OCI-LY7 (cell line): ENCODE results near the gene ZNF467. TPM values are rescaled to one million over a fixed set of nuclear protein-coding genes. Genes with fewer than 3 reads are reported as not detected.

Experiments
- BruUV-seq: library from RNA; stranded (reverse); fragments of 400-500 nt; replicated peaks from 2 replicates; lab custom pipeline; 2021; lab: Mats Ljungman, UMichigan
- CTCF ChIA-PET: fragments of 300-600 bp; sonication (Branson Sonifier 250); formaldehyde crosslinking; loops from one replicate; lab custom pipeline; 2022; ENCODE audit warnings: antibody characterized with exemption; ENCODE audit not compliant: unreplicated experiment; lab: Charles Lee
- POLR2A ChIA-PET: fragments of 300-600 bp; sonication (Branson Sonifier 250); formaldehyde crosslinking; loops from one replicate; lab custom pipeline; 2022; ENCODE audit warnings: antibody characterized with exemption; lab: Charles Lee
- DNase-seq: peaks from one replicate; pipeline ENCODE4 v3.0.0-alpha.2; 2015; ENCODE audit warnings: low spot score
- H2AFZ ChIP-seq: fragments of 200-600 bp; sonication (generic), shearing (Covaris generic); 2 replicates; pipeline ENCODE4 v1.6.1; 2014; ENCODE audit warnings: mild to moderate bottlenecking, antibody characterized with exemption, low read length, moderate library complexity
- H3K27ac ChIP-seq: fragments of 200-600 bp; sonication (generic); 2 replicates; pipeline ENCODE4 v1.5.1; 2014; ENCODE audit warnings: mixed run types, low read depth, mild to moderate bottlenecking, moderate library complexity, low read length, inconsistent platforms; ENCODE audit not compliant: poor library complexity, severe bottlenecking
- H3K36me3 ChIP-seq: fragments of 200-600 bp; sonication (generic); 2 replicates; pipeline ENCODE4 v1.6.1; 2014; ENCODE audit warnings: mild to moderate bottlenecking, antibody characterized with exemption, low read length, moderate library complexity, mixed read lengths; ENCODE audit not compliant: insufficient read depth
- H3K4me1 ChIP-seq: fragments of 200-600 bp; sonication (generic); 2 replicates; pipeline ENCODE4 v1.5.1; 2014; ENCODE audit warnings: mild to moderate bottlenecking, low read length; ENCODE audit not compliant: insufficient read depth, poor library complexity, severe bottlenecking
- H3K4me2 ChIP-seq: fragments of 200-600 bp; sonication (generic); 2 replicates; pipeline ENCODE4 v1.6.1; 2014; ENCODE audit warnings: mild to moderate bottlenecking, low read length
- H3K4me3 ChIP-seq: fragments of 200-600 bp; sonication (generic); 2 replicates; pipeline ENCODE4 v1.5.1; 2014; ENCODE audit warnings: mild to moderate bottlenecking, low read depth, low read length; ENCODE audit not compliant: poor library complexity, severe bottlenecking
- H3K79me2 ChIP-seq: fragments of 200-600 bp; sonication (generic); 2 replicates; pipeline ENCODE4 v1.6.1; 2016; ENCODE audit warnings: low read depth, mild to moderate bottlenecking, low read length, moderate library complexity, mixed read lengths; ENCODE audit not compliant: insufficient read depth
- H3K9me2 ChIP-seq: fragments of 200-600 bp; sonication (generic); 2 replicates; pipeline ENCODE4 v1.6.1; 2016; ENCODE audit warnings: mild to moderate bottlenecking, low read length, mixed read lengths; ENCODE audit not compliant: insufficient read depth
- H3K9me3 ChIP-seq: fragments of 200-600 bp; sonication (generic); 2 replicates; pipeline ENCODE4 v1.6.1; 2014; ENCODE audit warnings: mild to moderate bottlenecking, mixed run types, low read length, mixed read lengths
- H4K20me1 ChIP-seq: fragments of 200-600 bp; sonication (generic); 2 replicates; pipeline ENCODE4 v1.6.1; 2014; ENCODE audit warnings: mild to moderate bottlenecking, antibody characterized with exemption, low read length, moderate library complexity, mixed read lengths; ENCODE audit not compliant: insufficient read depth
- EZH2phosphoT487 ChIP-seq: fragments of 200-600 bp; sonication (generic); IDR thresholded peaks from 2 replicates; pipeline ENCODE4 v1.6.1; 2018; ENCODE audit warnings: low read depth, borderline replicate concordance, mild to moderate bottlenecking, mixed run types, antibody characterized with exemption, low read length, moderate library complexity, mixed read lengths
- intact Hi-C: fragments of 100-400 bp; cut with micrococcal nuclease; formaldehyde crosslinking; loops from one replicate; pipeline ENCODE4 v1.10.0; 2022; ENCODE audit not compliant: unreplicated experiment
- total RNA-seq, 2 experiments: library from RNA; depleted of rRNA in 1 of 2; stranded (reverse); fragments of >200 nt in 1 of 2; shearing (Covaris generic) in 1 of 2; gene quantifications; 2 replicates each; pipeline ENCODE4 v1.2.3, GENCODE V29; 2014 to 2022
- TF ChIP-seq, protein P1 (sequence below): fragments of 200-600 bp; sonication (generic); conservative IDR thresholded peaks from 2 replicates; pipeline ENCODE4 v1.5.1; 2014; ENCODE audit warnings: mild to moderate bottlenecking, antibody characterized with exemption, low read length, moderate library complexity, mixed read lengths

ZNF467 gene
- total RNA-seq, 2 experiments from 2014 or later = 0.22 to 0.40 TPM

DNA sequence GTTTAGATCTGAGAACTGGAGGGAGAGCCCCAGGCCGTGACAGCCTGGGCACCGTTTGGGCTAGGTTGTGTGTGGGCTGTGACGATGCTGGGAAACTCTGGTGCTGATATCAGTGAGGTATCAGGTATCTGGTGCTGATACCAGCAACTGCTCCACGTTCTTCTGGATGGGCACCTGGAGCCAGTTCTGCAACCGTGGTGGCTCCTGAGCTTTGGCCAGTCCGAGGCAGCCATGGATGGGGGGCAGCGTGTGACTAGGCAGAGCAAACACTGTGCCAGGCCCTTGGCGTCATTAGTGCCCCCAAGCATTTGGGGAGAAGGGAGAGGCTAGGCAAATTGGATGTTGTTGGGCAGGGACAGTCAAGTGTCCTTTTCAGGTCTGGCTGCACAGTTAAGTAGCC, 57.9 kb downstream of the ZNF467 start:
- peaks cover 17% of the 10 kb centered on the region for H3K9me3 ChIP-seq
- intact Hi-C loops = loop anchor here (5.0 kb wide), 1 partner anchor 57 kb away; the partner anchor contains the start of gene ZNF467
- no peaks in the 10 kb centered on the region for H3K79me2 ChIP-seq
- no peaks in the 10 kb centered on the region for H3K9me2 ChIP-seq
- BruUV-seq = no TSS peak
- ChIA-PET POLR2A (interaction anchor here (0.6 to 0.9 kb wide), 2 partner anchors 167 to 676 kb away, joined by 3 to 5 read pairs; no protein-coding TSS in a partner anchor), CTCF (interaction anchor here (0.6 kb wide), 1 partner anchor 15 kb away, joined by 3 read pairs; no protein-coding TSS in a partner anchor)
- H3K36me3 ChIP-seq = no peaks in the 10 kb centered on the region
- peak overlapping the region; percentile 96 for H3K4me3 ChIP-seq
- peak overlapping the region; percentile 82 for H3K4me2 ChIP-seq
- TF ChIP-seq EZH2phosphoT487 = no peak
- TF ChIP-seq, protein P1, sequence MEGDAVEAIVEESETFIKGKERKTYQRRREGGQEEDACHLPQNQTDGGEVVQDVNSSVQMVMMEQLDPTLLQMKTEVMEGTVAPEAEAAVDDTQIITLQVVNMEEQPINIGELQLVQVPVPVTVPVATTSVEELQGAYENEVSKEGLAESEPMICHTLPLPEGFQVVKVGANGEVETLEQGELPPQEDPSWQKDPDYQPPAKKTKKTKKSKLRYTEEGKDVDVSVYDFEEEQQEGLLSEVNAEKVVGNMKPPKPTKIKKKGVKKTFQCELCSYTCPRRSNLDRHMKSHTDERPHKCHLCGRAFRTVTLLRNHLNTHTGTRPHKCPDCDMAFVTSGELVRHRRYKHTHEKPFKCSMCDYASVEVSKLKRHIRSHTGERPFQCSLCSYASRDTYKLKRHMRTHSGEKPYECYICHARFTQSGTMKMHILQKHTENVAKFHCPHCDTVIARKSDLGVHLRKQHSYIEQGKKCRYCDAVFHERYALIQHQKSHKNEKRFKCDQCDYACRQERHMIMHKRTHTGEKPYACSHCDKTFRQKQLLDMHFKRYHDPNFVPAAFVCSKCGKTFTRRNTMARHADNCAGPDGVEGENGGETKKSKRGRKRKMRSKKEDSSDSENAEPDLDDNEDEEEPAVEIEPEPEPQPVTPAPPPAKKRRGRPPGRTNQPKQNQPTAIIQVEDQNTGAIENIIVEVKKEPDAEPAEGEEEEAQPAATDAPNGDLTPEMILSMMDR = no peak
- peaks cover 12% of the 10 kb centered on the region for H3K4me1 ChIP-seq
- H2AFZ ChIP-seq = peak overlapping the region; percentile 89; the same call in 1 of the 2 replicates
- no peak overlapping the region for H3K27ac ChIP-seq
- H4K20me1 ChIP-seq = no peaks in the 10 kb centered on the region
- no peak for DNase-seq

- no peaks in the 10 kb centered on the region for H4K20me1 ChIP-seq
- peak overlapping the region; percentile 89; the same call in 1 of the 2 replicates for H2AFZ ChIP-seq
- intact Hi-C loops = loop anchor here (5.0 kb wide), 2 partner anchors 57 to 93 kb away; partner anchors contain the start of gene ZNF467
- H3K4me3 ChIP-seq = peak overlapping the region; percentile 96
- peaks cover 19% of the 10 kb centered on the region for H3K9me3 ChIP-seq
- BruUV-seq = TSS peak; percentile 55
- no peaks in the 10 kb centered on the region for H3K9me2 ChIP-seq
- DNase-seq = no peak
- no peaks in the 10 kb centered on the region for H3K79me2 ChIP-seq
- no peak overlapping the region for H3K27ac ChIP-seq
- no peak for TF ChIP-seq EZH2phosphoT487
- TF ChIP-seq, protein P1 = no peak
- H3K4me1 ChIP-seq = peaks cover 12% of the 10 kb centered on the region
- ChIA-PET CTCF (interaction anchor here (0.6 kb wide), 1 partner anchor 16 kb away, joined by 3 read pairs; no protein-coding TSS in a partner anchor), POLR2A (interaction anchor here (1.0 kb wide), 1 partner anchor 27 kb away, joined by 3 read pairs; no protein-coding TSS in a partner anchor)
- H3K4me2 ChIP-seq = peak overlapping the region; percentile 82
- no peaks in the 10 kb centered on the region for H3K36me3 ChIP-seq
Measured at GRCh38 chr7:149714910-149715471, 58.4 kb downstream of the ZNF467 start.

Other genes with a start within 250 kb of the ZNF467 start
- 7.9 and 9.2 TPM in 2 replicates for gene ZNF862, start 64.8 kb upstream of the ZNF467 start, total RNA-seq (2014; rRNA removed; shearing (Covaris generic))
- 9.1 and 12.1 TPM in 2 replicates for gene ZNF862, start 64.8 kb upstream of the ZNF467 start, total RNA-seq (2022)
- 35.2 and 38.6 TPM in 2 replicates for gene ATP6V0E2, start 100.4 kb upstream of the ZNF467 start, total RNA-seq (2014; rRNA removed; shearing (Covaris generic))
- gene ATP6V0E2, start 100.4 kb upstream of the ZNF467 start, total RNA-seq (2022) = 48.1 and 48.3 TPM in 2 replicates